Type B pancreatic cell (in vitro differentiated cells): Measurements from ENCODE around the gene SLC5A3. TPM values are rescaled to one million over a fixed set of nuclear protein-coding genes. Genes with fewer than 3 reads are reported as not detected.

Experiments
- DNase-seq: peaks from one replicate; pipeline ENCODE4 v3.0.0; 2021; ENCODE audit warnings: mixed read lengths; ENCODE audit not compliant: unreplicated experiment; ENCODE audit errors: extremely low spot score
- H3K27ac Mint-ChIP-seq: 2 replicates; pipeline ENCODE4 v1.8.0; 2021; ENCODE audit warnings: mild to moderate bottlenecking, mixed read lengths
- H3K27me3 Mint-ChIP-seq: 2 replicates; pipeline ENCODE4 v1.8.0; 2021; ENCODE audit warnings: mixed read lengths
- H3K36me3 Mint-ChIP-seq: 2 replicates; pipeline ENCODE4 v1.8.0; 2021; ENCODE audit warnings: mixed read lengths
- H3K4me1 Mint-ChIP-seq: one replicate; pipeline ENCODE4 v1.8.0; 2021; ENCODE audit warnings: mixed read lengths; ENCODE audit not compliant: unreplicated experiment
- H3K4me3 Mint-ChIP-seq: 2 replicates; pipeline ENCODE4 v1.8.0; 2021; ENCODE audit warnings: mild to moderate bottlenecking, mixed read lengths
- H3K9me3 Mint-ChIP-seq: 2 replicates; pipeline ENCODE4 v1.8.0; 2021; ENCODE audit warnings: mixed read lengths
- CTCF ChIP-seq: fragments of 200-600 bp; sonication (generic); conservative IDR thresholded peaks from 2 replicates; pipeline ENCODE4 v1.5.0; 2021; ENCODE audit warnings: antibody characterized with exemption, mild to moderate bottlenecking
- total RNA-seq: library from RNA; stranded (reverse); gene quantifications from 2 replicates; pipeline ENCODE4 v1.2.1, GENCODE V29; 2021; ENCODE audit warnings: low replicate concordance

Gene SLC5A3
- total RNA-seq, 1 donor from 2014 or later = 28.8 TPM

DNA sequence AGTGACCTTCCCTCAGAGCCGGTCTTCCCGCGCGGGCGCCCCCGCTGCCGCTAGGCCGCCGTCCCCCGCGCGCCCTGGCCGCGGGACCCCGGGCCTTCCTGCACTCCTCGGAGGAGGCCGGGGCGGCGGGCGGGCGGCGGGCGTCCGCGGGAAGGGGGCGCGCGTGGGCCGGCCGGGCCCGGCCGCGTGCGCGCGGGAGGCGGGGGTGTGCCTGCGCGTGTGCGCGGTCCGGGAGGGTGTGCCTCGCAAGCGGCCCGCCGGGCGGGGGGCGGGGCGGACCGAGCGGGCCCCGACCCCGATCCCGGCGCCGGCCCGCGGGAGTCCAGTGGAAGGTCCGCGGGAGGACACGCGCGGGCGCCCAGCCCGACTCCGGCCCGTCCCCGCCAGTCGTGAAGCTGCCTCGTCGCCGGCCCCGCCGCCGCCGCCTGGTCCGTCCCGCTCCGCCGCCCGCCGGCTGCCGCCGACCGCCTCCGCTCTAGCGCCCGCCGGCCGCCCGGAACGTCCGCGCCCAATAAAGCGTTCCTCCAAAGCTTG, 438 bp downstream of the SLC5A3 start:
- no peak for TF ChIP-seq CTCF

GRCh38 chr21:34074283-34075090, 1.1 kb downstream of the SLC5A3 start:
- Mint-ChIP-seq H3K4me3 (peak overlapping the region; percentile 94), H3K4me1 (peaks cover 43% of the 10 kb centered on the region), H3K9me3 (no peaks in the 10 kb centered on the region), H3K27ac (peak overlapping the region; percentile 96), H3K36me3 (peaks cover 35% of the 10 kb centered on the region), H3K27me3 (peaks cover under 1% of the 10 kb centered on the region)
- TF ChIP-seq CTCF = peak; percentile 64
- DNase-seq = no peak

More for the DNA sequence above, 438 bp downstream of the SLC5A3 start:
- Mint-ChIP-seq H3K4me1 (peaks cover 41% of the 10 kb centered on the region), H3K4me3 (peak overlapping the region; percentile 94), H3K27me3 (peaks cover 6% of the 10 kb centered on the region), H3K27ac (peak overlapping the region; percentile 96), H3K9me3 (no peaks in the 10 kb centered on the region), H3K36me3 (peaks cover 32% of the 10 kb centered on the region)
- peak; percentile 72 for DNase-seq

DNA sequence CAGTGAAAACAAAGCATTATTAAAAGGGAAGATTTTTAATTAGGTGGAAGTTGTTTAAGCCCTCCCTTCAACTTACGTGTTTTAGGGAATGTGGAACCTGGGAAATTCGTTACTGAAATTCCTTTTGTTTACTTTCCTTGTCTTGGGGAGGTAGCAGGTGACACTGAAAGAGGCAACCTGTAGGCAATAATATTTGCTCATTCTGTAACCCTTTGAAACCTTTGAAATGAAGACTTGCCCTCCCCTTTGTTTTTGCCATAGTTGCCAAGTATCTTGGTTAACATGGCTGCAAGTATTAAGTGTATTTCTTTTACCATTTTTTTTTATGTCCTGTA, 1.7 kb downstream of the SLC5A3 start:
- Mint-ChIP-seq H3K27ac (peak overlapping the region; percentile 96), H3K36me3 (peaks cover 40% of the 10 kb centered on the region), H3K4me1 (peaks cover 48% of the 10 kb centered on the region), H3K9me3 (no peaks in the 10 kb centered on the region), H3K4me3 (peak overlapping the region; percentile 94), H3K27me3 (no peaks in the 10 kb centered on the region)
- TF ChIP-seq CTCF = no peak
- no peak for DNase-seq

DNA sequence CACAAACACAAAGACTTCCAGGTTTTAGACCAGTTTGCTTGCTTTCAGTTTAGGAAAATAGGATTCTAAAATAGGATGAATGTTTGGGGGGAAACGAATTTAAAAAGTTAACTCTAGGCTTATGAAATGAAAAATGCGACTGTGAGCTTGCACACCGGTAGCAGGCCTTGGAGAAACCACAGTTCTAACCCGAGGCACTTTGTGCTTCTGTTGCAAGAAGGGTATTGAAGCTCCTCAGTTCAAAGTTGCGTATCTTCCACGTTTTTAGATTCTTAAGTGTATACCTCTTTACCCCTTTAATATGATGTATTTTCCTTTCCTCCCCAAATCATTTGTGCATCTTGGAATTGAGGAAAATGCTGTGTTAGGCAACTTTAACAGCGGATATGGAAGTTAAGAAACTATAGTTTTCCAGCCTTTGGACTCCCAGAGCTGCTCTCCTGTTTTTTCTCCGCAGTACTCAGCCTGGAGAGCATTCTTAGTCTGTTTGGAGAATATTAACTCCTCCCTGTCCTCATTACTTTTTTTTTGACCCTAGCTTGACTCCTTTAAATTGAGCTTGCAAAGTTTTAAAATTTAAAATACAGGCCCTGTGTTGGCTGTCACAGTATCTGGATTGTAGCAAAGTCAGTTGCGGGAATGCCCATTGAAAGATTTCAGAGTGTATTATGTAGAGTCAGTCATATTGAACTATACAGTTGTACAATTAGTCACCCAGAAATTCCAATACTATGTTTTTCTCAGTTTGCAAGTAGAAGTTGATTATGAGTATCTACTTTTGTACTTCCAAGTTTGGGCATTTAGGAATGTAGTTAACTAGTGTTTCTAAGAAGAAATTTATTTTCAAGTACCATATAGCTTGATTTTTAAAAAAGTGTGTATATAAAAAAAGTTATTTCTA, 2.6 kb downstream of the SLC5A3 start:
- Mint-ChIP-seq H3K4me3 (peak overlapping the region; percentile 94), H3K9me3 (no peaks in the 10 kb centered on the region), H3K36me3 (peaks cover 50% of the 10 kb centered on the region), H3K27me3 (no peaks in the 10 kb centered on the region), H3K27ac (peak overlapping the region; percentile 53), H3K4me1 (peaks cover 56% of the 10 kb centered on the region)
- DNase-seq = no peak
- TF ChIP-seq CTCF = no peak

DNA sequence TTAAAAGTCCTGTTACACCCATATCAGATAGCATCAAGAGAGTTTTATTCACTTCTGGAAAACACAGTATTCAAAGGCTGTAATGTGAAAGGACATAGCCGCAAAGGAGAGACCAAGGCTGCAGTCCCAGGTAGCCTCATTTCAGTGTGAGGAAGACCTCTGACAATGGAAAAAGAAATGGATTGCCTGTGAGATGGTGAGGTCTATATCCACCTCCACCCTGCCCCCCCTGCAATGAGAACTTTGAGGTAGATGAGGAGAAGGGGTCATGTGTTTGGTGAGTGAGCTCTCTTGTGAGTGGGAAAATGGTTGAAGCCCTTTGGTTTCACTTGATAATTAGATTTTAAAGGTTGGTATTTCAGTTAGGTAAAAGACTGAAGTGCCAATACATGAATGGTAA, 3.5 kb downstream of the SLC5A3 start:
- Mint-ChIP-seq H3K4me3 (no peak overlapping the region), H3K4me1 (peaks cover 57% of the 10 kb centered on the region), H3K9me3 (no peaks in the 10 kb centered on the region), H3K36me3 (peaks cover 50% of the 10 kb centered on the region), H3K27me3 (no peaks in the 10 kb centered on the region), H3K27ac (no peak overlapping the region)
- no peak for TF ChIP-seq CTCF
- DNase-seq = no peak
